ENCODE data around the gene C19orf85.

Gene C19orf85

DNA sequence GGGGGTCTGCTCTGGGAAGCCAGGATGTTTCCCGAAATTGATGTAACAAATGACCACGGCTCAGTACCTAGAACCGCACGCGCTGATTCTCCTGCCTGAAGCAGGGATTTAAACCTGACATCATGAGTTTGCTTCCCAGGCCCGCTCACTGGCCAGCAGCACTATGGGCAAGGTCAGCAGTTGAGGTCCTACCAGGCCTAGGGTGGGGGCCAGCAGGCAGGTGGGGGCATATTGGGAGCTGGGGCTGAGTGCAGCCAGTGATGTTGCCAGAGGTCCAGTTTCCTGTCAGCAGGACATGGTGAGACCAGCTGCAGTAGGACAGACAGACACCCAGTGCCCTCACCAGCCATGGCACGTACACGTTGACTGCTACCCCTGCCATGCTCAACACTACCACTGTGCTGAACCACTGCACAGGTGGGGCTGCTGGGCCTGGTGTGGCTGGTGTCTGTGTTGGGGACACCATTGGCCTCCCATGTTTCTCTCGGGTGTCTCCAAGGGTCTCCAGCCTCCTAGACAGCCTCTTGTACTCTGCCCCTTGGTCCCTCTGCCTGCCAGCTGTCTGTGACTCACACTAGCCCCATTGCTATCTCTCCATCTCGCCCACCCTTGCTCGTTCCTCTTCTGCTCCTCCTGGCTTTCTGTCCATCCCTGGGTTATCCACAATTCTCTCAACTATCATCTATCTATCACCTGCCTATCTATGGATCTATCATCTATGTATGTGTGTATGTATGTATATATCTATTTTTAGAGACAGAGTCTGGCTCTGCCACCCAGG is 1.1 kb upstream of the C19orf85 start:
- TF ChIP-seq POLR2AphosphoS5 (IDR thresholded peaks at IDR 0.05; ENCODE audit: borderline replicate concordance, low read depth, low read length) (no peak), EZH2 (IDR thresholded peaks at IDR 0.05) (no peak), FOXP2 (optimal IDR thresholded peaks at IDR 0.05; ENCODE audit: control extremely low read depth, extremely low read length, insufficient read depth) (no peak)
- Histone ChIP-seq H3K27ac (no peak overlapping the region), H3K9me3 (ENCODE audit: low read depth, low read length) (no peaks in the 10 kb centered on the region), H3K9ac (ENCODE audit: insufficient read length) (no peak overlapping the region), H3K36me3 (ENCODE audit: insufficient read depth, low read length) (no peaks in the 10 kb centered on the region), H3K4me3 (no peak overlapping the region)
- DNase-seq (ENCODE audit: low read depth, low spot score) = no peak

DNA sequence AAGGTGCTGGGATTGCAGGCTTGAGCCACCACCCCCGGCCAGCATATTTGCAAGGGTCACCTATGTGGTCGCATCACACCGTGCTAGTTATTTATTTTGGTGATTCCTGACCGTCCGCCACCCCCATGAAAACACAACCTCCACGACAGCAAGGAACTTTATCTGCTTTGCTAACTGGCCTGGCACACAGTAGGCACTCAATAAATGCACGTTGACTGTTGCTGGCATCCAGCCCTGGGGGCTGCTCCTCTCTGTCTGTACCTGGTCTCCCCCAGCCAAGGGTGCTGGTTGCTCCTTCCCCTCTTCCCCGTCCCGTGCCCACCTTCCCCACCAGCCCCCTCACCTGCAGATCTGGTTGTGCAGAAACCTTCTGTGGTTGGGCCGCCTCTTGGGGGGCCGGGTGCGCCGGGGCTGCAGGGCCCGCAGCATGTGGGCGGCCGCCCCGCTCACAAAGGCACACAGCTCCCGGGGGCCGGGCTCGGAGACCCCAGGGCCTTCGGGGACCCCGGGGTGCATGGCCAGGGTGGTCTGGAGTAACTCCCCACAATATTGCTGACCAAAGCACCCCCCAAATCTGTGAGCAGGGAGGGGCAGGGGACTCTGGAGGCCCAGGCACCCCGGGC is 401 bp downstream of the C19orf85 start:
- H3K27ac ChIP-seq = no peak overlapping the region
- no peak overlapping the region for H3K9ac ChIP-seq (ENCODE audit: insufficient read length)
- TF ChIP-seq EZH2 (IDR thresholded peaks at IDR 0.05) (no peak), FOXP2 (optimal IDR thresholded peaks at IDR 0.05; ENCODE audit: control extremely low read depth, extremely low read length, insufficient read depth) (no peak), POLR2AphosphoS5 (IDR thresholded peaks at IDR 0.05; ENCODE audit: borderline replicate concordance, low read depth, low read length) (no peak)
- DNase-seq (ENCODE audit: low read depth, low spot score) = no peak
- H3K9me3 ChIP-seq (ENCODE audit: low read depth, low read length) = no peaks in the 10 kb centered on the region
- no peaks in the 10 kb centered on the region for H3K36me3 ChIP-seq (ENCODE audit: insufficient read depth, low read length)
- H3K4me3 ChIP-seq = no peak overlapping the region

DNA sequence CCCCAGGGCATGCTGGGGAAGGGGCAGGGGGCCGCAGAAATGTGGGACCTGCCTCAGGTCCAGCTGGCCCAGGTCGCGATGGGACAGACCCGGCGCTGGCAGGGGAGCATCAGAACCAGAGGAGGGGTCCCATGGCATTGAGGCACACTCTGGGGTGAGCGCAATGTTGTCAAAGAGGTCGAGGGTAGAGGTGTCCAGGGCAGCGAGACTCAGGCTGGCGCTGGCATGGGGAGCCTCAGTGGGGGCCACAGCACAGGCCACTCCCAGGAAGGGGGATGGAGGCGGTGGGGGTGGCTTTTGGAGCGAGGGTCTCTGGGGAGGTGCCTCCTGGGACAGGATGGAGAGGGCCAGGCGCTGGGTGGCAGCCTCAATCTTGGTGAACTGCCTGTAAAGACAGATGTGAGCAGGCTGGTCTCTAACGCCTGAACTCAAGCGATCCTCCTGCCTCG is 944 bp downstream of the C19orf85 start:
- H3K36me3 ChIP-seq (ENCODE audit: insufficient read depth, low read length) = no peaks in the 10 kb centered on the region
- H3K9me3 ChIP-seq (ENCODE audit: low read depth, low read length) = no peaks in the 10 kb centered on the region
- no peak overlapping the region for H3K4me3 ChIP-seq
- H3K9ac ChIP-seq (ENCODE audit: insufficient read length) = no peak overlapping the region
- DNase-seq (ENCODE audit: low read depth, low spot score) = no peak
- H3K27ac ChIP-seq = no peak overlapping the region
- no peak for TF ChIP-seq FOXP2 (optimal IDR thresholded peaks at IDR 0.05; ENCODE audit: control extremely low read depth, extremely low read length, insufficient read depth)
- TF ChIP-seq POLR2AphosphoS5 (IDR thresholded peaks at IDR 0.05; ENCODE audit: borderline replicate concordance, low read depth, low read length) = no peak
- TF ChIP-seq EZH2 (IDR thresholded peaks at IDR 0.05) = no peak

DNA sequence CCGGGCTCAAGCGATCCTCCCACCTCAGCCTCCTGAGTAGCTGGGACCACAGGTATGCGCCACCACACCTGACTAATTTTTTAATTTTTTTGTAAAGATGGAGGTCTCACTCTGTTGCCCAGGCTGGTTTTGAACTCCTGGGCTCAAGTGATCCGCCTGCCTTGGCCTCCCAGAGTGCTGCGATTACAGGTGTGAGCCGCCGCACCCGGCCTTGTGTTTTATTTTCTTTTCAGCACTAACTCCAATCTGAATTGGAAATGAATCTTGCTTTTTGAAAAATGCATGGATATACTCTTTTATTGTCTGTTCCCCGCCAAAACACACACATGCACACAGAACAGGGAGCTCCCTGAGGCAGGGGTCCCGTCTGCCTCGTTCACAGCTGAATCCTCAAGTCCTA is 1.8 kb downstream of the C19orf85 start:
- Histone ChIP-seq H3K9ac (ENCODE audit: insufficient read length) (no peak overlapping the region), H3K36me3 (ENCODE audit: insufficient read depth, low read length) (no peaks in the 10 kb centered on the region), H3K9me3 (ENCODE audit: low read depth, low read length) (no peaks in the 10 kb centered on the region), H3K4me3 (no peak overlapping the region), H3K27ac (no peak overlapping the region)
- no peak for TF ChIP-seq FOXP2 (optimal IDR thresholded peaks at IDR 0.05; ENCODE audit: control extremely low read depth, extremely low read length, insufficient read depth)
- no peak for TF ChIP-seq POLR2AphosphoS5 (IDR thresholded peaks at IDR 0.05; ENCODE audit: borderline replicate concordance, low read depth, low read length)
- no peak for TF ChIP-seq EZH2 (IDR thresholded peaks at IDR 0.05)
- DNase-seq (ENCODE audit: low read depth, low spot score) = no peak

DNA sequence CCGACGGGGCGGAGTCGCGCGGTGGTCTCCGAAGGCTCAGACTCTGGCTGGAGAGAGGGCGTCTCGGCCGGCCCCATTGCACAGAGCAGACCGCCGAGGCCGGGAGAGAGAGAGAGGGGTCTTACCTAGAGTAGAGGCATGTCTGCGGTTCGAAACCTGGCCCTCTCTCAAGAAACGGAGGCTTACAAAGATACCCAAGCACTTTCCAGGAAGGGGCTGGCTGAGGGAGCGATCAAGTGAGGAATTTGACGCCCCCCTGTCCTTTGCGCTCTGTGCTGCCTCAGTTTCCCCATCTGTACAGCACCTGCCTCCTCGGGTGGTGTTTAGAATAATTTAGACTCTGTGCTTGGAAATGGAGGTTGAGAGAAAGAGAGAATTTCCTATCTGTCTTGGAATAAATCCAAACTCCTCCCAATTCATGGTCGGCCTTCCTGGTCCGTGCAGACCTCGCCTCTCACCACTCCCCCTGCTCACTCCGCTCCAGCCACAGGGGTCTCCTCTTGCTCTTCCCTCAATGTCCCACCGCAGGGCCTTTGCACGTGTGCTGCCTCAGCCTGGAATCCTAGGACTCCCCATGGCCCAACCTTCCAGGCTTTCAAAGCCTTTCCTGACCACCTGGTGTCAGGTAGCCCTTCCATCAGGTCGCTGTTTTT is 2.5 kb downstream of the C19orf85 start:
- H3K9me3 ChIP-seq (ENCODE audit: low read depth, low read length) = no peaks in the 10 kb centered on the region
- no peak overlapping the region for H3K27ac ChIP-seq
- DNase-seq (ENCODE audit: low read depth, low spot score) = no peak
- TF ChIP-seq FOXP2 (optimal IDR thresholded peaks at IDR 0.05; ENCODE audit: control extremely low read depth, extremely low read length, insufficient read depth) = no peak
- no peak for TF ChIP-seq EZH2 (IDR thresholded peaks at IDR 0.05)
- peak; percentile 38; the same call in 1 of the 2 replicates for TF ChIP-seq POLR2AphosphoS5 (IDR thresholded peaks at IDR 0.05; ENCODE audit: borderline replicate concordance, low read depth, low read length)
- peak overlapping the region; percentile 89 for H3K4me3 ChIP-seq
- peak overlapping the region; percentile 25 for H3K9ac ChIP-seq (ENCODE audit: insufficient read length)
- H3K36me3 ChIP-seq (ENCODE audit: insufficient read depth, low read length) = no peaks in the 10 kb centered on the region

DNA sequence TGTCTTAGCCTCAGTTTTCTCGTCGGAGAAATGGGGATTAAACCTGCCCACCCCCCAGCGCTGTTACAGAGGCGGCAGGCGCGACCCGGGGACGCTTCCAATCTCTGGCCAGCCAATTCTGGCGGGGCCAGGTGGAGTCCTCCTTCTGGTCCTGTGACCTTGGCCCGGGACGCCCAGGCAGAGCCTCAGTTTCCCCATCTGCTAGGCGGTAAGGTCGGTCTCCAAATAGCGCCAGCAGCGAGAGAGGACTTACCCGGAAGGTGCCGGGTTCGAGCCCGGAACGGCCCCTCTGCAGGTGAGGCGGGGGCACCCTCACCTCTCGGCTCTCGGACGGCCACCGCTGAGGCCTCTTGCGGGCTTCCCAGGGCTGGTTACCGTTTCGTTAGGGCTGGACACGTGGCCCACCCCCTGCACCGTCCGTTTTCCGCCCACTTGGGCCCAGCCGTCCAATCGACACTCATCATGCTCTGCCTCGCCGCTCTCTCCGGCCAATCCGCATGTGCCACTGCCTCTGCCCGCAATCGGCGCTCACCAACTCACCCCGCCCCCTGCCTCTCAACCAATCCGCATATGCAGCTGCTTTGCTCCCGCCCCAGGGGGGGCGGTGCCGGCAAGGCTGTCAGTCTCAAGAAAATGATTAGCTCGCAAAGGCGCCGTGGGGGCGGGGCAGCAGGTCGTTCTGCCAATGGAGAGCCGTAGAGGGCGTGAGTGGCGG is 3.1 kb downstream of the C19orf85 start, which contains the start of gene ISOC2:
ISOC2 (minus strand) TSS at position 384 of the 715 bp plus-strand sequence. CDS start 5,156 bp downstream, outside the sequence.
- Histone ChIP-seq H3K9ac (ENCODE audit: insufficient read length) (peak within 1 kb of the TSS; percentile 91), H3K9me3 (ENCODE audit: low read depth, low read length) (no peaks in the 10 kb centered on the region), H3K27ac (peak within 1 kb of the TSS; percentile 85), H3K36me3 (ENCODE audit: insufficient read depth, low read length) (no peaks in the 10 kb centered on the region), H3K4me3 (peak within 1 kb of the TSS; percentile 89)
- peak; percentile 96 for DNase-seq (ENCODE audit: low read depth, low spot score)
- TF ChIP-seq POLR2AphosphoS5 (IDR thresholded peaks at IDR 0.05; ENCODE audit: borderline replicate concordance, low read depth, low read length) (peak; percentile 46; the same call in 1 of the 2 replicates), EZH2 (IDR thresholded peaks at IDR 0.05) (no peak)

DNA sequence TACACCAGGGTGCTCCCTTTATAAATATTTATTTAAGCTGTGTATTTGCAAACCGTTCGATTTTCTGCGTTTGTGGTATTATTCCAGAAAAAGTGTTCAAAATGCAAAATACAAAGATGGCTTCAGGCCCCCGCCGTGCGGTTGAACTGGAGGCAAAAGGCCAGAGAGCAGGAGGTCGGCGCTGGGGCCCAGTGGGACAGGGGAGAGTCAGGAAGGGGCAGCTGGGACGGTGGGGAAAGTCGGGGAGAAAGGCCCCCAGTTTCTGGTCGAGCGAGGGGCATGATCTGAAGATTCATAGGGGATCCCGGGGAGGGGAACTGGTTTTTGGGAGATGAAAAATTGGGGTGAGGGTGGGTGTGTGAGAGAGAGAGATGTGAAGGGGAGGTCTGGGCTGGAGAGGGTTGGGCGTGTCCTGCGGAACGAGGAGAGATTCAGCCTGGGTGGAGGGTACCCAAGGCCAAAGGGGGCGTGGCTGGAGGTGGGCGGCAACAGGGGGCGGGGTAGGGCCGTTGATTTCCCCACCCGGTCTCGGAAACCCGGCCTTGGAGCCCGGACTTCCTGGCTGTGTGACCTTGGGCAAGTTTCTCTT is 3.8 kb downstream of the C19orf85 start:
- Histone ChIP-seq H3K27ac (peak overlapping the region; percentile 85), H3K9ac (ENCODE audit: insufficient read length) (peak overlapping the region; percentile 91), H3K9me3 (ENCODE audit: low read depth, low read length) (no peaks in the 10 kb centered on the region), H3K36me3 (ENCODE audit: insufficient read depth, low read length) (no peaks in the 10 kb centered on the region), H3K4me3 (peak overlapping the region; percentile 89)
- TF ChIP-seq FOXP2 (optimal IDR thresholded peaks at IDR 0.05; ENCODE audit: control extremely low read depth, extremely low read length, insufficient read depth) (no peak), POLR2AphosphoS5 (IDR thresholded peaks at IDR 0.05; ENCODE audit: borderline replicate concordance, low read depth, low read length) (no peak), EZH2 (IDR thresholded peaks at IDR 0.05) (no peak)
- DNase-seq (ENCODE audit: low read depth, low spot score) = no peak
